ENCODE data around the gene NR1I3. TPM values are rescaled to one million over a fixed set of nuclear protein-coding genes. Genes with fewer than 3 reads are reported as not detected.

NR1I3 gene
- total RNA-seq, 1 experiment from 2014 or later, result not detected

GRCh38 chr1:161229896-161230295 is 8.1 kb downstream of the NR1I3 start:
- Histone ChIP-seq H4K8ac (replicated peaks; ENCODE audit: insufficient read length, low read depth, low read length) (no peak overlapping the region), H4K91ac (ENCODE audit: insufficient read length, low read depth, low read length) (no peak overlapping the region), H2BK20ac (ENCODE audit: low read depth, low read length, poor library complexity, severe bottlenecking) (no peak overlapping the region), H3K23me2 (ENCODE audit: insufficient read length, low read depth, low read length, poor library complexity, severe bottlenecking) (no peaks in the 10 kb centered on the region), H2AFZ (ENCODE audit: low read length) (no peak overlapping the region), H3K23ac (ENCODE audit: insufficient read length, low read depth, low read length) (no peak overlapping the region), H2BK12ac (ENCODE audit: insufficient read length, low read depth, low read length) (no peak overlapping the region), H3K9ac (ENCODE audit: extremely low read depth, insufficient read length, low read length) (no peak overlapping the region), H3K4ac (ENCODE audit: low read depth, low read length) (no peak overlapping the region), H3K27ac (ENCODE audit: insufficient read length, low read depth, low read length) (no peak overlapping the region), H3K18ac (ENCODE audit: insufficient read length, low read depth, low read length) (no peak overlapping the region), H4K5ac (ENCODE audit: insufficient read length, low read depth, low read length) (no peak overlapping the region), H3K4me2 (ENCODE audit: insufficient read depth, insufficient read length, low read length) (no peak overlapping the region), H2BK120ac (ENCODE audit: low read depth, low read length, poor library complexity, severe bottlenecking) (no peak overlapping the region), H3K9me3 (ENCODE audit: control insufficient read depth, low read depth, low read length) (no peaks in the 10 kb centered on the region), H3K27me3 (ENCODE audit: insufficient read depth, low read length) (no peaks in the 10 kb centered on the region), H4K20me1 (ENCODE audit: control insufficient read depth, insufficient read depth, insufficient read length) (no peaks in the 10 kb centered on the region), H2BK5ac (ENCODE audit: insufficient read length, low read length) (no peak overlapping the region), H3K56ac (ENCODE audit: insufficient read length, low read depth, low read length) (no peak overlapping the region), H3K4me1 (ENCODE audit: insufficient read depth, low read length) (peaks cover 8% of the 10 kb centered on the region; the same call in 1 of the 2 replicates), H3T11ph (ENCODE audit: low read length) (no peak overlapping the region), H3K14ac (ENCODE audit: insufficient read depth, low read length) (no peak overlapping the region), H2AK5ac (ENCODE audit: insufficient read length, low read length) (no peak overlapping the region), H3K79me1 (ENCODE audit: insufficient read depth, low read depth, low read length, poor library complexity, severe bottlenecking) (no peaks in the 10 kb centered on the region), H2BK15ac (ENCODE audit: low read depth, low read length) (no peak overlapping the region), H3K79me2 (ENCODE audit: insufficient read depth, low read length) (no peaks in the 10 kb centered on the region)
- DNase-seq, result no peak
- Mint-ChIP-seq H3K27ac (no peak overlapping the region), H3K4me3 (no peak overlapping the region), H3K27me3 (ENCODE audit: low read depth) (no peaks in the 10 kb centered on the region), H3K4me1 (peaks cover 23 to 29% of the 10 kb centered on the region in 2 experiments), H3K9me3 (no peaks in the 10 kb centered on the region), H3K36me3 (ENCODE audit: insufficient read depth in 1 of 3, low read depth in 3 of 3) (peaks cover 18 to 22% (median 20%) of the 10 kb centered on the region in 3 experiments; a peak in 6 of 7 replicates)
- peak; percentile 49; the same call in 2 of the 3 replicates for TF ChIP-seq CTCF (conservative IDR thresholded peaks at IDR 0.05)
- no CpG with 5 or more reads among the region's 3 CpGs for WGBS (ENCODE audit: extremely low coverage, insufficient read length, low lambda C conversion rate)

Measured in H9 (cell line).